ENCODE data around the gene CST2. TPM values are rescaled to one million over a fixed set of nuclear protein-coding genes. Genes with fewer than 3 reads are reported as not detected.
"Not testable (repeated sequence)": the region's sequence is repeated elsewhere in the genome, so short reads cannot be mapped to it uniquely, and the experiment has no call there.

The CST2 gene
- total RNA-seq, 1 donor from 2014 or later, result not detected

DNA sequence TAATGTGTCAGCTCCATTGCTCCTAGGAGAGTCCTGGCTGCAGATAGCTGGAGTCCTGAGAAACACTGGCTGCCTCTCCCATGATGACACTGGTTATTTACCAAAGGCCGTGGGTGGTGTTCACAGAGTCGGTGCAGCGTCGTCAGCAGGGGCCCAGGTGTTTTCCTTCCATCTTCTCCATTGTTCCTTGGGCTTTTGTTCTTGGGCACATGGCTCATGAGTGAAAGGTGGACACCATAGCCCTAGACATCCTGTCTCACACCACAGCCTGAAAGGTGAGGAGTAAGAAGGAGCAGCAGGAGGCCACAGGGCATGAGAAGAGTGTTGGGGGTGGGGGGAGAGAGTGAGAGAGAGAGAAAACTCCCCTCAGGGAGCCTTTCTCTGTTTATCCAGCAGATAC is 43.9 kb upstream of the CST2 start:
- no peak for DNase-seq (ENCODE audit: low spot score, unreplicated experiment)
- peaks cover 3% of the 10 kb centered on the region for H3K4me1 Mint-ChIP-seq (ENCODE audit: low read depth)
- no peak overlapping the region for H3K4me3 Mint-ChIP-seq (ENCODE audit: low read depth)

DNA sequence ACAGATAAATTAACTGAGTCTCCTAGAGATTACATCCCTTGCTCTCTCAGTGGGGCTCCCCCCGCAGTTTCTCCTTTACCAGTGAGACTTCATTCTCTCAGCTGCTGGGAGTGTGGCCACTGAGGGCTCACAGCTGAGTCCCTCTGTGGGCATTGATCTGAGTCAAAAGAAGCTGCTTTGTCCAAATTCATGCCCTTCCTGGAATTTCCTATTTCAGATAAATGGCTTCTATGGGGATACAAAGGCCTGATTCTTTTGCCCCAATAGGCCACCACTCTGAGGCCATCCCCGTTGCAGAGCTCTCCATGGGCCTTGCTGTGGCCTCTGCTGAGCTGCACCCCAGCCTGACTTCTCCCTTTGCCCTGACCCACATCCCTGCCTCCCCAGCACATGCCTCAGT is 43.0 kb upstream of the CST2 start:
- H3K9me3 Mint-ChIP-seq (ENCODE audit: low read depth), result no peaks in the 10 kb centered on the region
- H3K27me3 Mint-ChIP-seq, result peaks cover 25% of the 10 kb centered on the region
- peaks cover 3% of the 10 kb centered on the region for H3K4me1 Mint-ChIP-seq (ENCODE audit: low read depth)

More for the DNA sequence above, 43.9 kb upstream of the CST2 start:
- Mint-ChIP-seq H3K36me3 (ENCODE audit: insufficient read depth) (no peaks in the 10 kb centered on the region), H3K27ac (peak overlapping the region; percentile 65), H3K9me3 (ENCODE audit: low read depth) (no peaks in the 10 kb centered on the region), H3K27me3 (peaks cover 25% of the 10 kb centered on the region)
- TF ChIP-seq, protein P1, sequence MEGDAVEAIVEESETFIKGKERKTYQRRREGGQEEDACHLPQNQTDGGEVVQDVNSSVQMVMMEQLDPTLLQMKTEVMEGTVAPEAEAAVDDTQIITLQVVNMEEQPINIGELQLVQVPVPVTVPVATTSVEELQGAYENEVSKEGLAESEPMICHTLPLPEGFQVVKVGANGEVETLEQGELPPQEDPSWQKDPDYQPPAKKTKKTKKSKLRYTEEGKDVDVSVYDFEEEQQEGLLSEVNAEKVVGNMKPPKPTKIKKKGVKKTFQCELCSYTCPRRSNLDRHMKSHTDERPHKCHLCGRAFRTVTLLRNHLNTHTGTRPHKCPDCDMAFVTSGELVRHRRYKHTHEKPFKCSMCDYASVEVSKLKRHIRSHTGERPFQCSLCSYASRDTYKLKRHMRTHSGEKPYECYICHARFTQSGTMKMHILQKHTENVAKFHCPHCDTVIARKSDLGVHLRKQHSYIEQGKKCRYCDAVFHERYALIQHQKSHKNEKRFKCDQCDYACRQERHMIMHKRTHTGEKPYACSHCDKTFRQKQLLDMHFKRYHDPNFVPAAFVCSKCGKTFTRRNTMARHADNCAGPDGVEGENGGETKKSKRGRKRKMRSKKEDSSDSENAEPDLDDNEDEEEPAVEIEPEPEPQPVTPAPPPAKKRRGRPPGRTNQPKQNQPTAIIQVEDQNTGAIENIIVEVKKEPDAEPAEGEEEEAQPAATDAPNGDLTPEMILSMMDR (IDR thresholded peaks at IDR 0.05; ENCODE audit: unreplicated experiment), result no peak

DNA sequence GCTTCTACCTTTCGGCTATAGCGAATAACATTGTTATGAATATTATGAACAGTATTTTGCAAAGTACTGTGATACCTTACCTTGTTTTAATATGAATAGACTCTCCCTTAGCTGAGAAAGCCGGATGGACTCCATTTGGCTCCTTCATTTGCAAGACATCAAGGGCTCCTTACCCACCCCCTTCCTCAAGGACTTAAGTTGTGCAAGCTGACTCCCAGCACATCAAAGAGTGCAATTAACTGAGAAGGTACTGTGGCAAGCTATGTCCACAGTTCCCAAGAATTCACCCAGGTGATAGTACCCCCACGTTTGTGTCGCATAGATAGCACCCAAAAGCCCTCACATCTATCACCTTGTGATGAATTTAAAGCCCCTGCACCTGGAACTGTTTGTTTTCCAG is 41.8 kb upstream of the CST2 start:
- Mint-ChIP-seq H3K36me3 (ENCODE audit: insufficient read depth) (no peaks in the 10 kb centered on the region), H3K4me1 (ENCODE audit: low read depth) (peaks cover 3% of the 10 kb centered on the region), H3K27me3 (peaks cover 23% of the 10 kb centered on the region), H3K4me3 (ENCODE audit: low read depth) (no peak overlapping the region), H3K9me3 (ENCODE audit: low read depth) (no peaks in the 10 kb centered on the region), H3K27ac (no peak overlapping the region)
- TF ChIP-seq, protein P1 (IDR thresholded peaks at IDR 0.05; ENCODE audit: unreplicated experiment), result no peak
- no peak for DNase-seq (ENCODE audit: low spot score, unreplicated experiment)

More for the DNA sequence above, 43.0 kb upstream of the CST2 start:
- DNase-seq (ENCODE audit: low spot score, unreplicated experiment), result no peak
- no peaks in the 10 kb centered on the region for H3K36me3 Mint-ChIP-seq (ENCODE audit: insufficient read depth)
- H3K4me3 Mint-ChIP-seq (ENCODE audit: low read depth), result no peak overlapping the region
- TF ChIP-seq, protein P1 (IDR thresholded peaks at IDR 0.05; ENCODE audit: unreplicated experiment), result no peak
- H3K27ac Mint-ChIP-seq, result no peak overlapping the region

DNA sequence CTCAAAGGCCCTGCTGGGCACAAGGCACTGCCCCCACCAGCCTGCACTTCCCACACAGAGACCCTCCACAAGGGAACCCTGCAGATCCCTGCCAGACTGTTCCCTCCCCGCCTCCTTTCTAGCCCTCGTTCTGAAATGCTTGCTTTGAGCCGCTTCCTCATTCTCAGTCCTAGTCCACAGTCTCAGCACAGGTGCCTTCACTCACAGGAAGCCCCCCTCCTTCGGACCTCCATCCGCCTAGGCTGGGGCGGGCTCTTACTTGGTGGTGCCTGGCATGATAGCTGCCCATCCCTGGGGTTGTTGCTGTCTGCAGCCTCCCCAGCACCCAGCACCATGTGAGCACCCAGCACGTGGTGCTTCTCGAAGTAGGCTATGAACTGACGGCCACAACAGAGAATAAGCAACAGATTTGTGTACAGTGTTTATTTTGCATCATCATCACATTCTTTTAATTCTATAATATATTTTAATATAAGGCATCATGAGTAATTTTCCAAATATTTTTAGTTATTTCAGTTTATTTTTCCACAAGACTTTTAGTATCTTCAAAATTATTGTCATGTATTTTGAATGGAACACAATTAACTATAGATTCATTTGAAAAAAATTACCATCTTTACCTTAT is 40.7 kb upstream of the CST2 start:
- Mint-ChIP-seq H3K4me1 (ENCODE audit: low read depth) (peaks cover 3% of the 10 kb centered on the region), H3K9me3 (ENCODE audit: low read depth) (no peaks in the 10 kb centered on the region), H3K36me3 (ENCODE audit: insufficient read depth) (no peaks in the 10 kb centered on the region), H3K27me3 (peaks cover 23% of the 10 kb centered on the region), H3K27ac (no peak overlapping the region), H3K4me3 (ENCODE audit: low read depth) (no peak overlapping the region)
- TF ChIP-seq, protein P1 (IDR thresholded peaks at IDR 0.05; ENCODE audit: unreplicated experiment), result no peak
- no peak for DNase-seq (ENCODE audit: low spot score, unreplicated experiment)

DNA sequence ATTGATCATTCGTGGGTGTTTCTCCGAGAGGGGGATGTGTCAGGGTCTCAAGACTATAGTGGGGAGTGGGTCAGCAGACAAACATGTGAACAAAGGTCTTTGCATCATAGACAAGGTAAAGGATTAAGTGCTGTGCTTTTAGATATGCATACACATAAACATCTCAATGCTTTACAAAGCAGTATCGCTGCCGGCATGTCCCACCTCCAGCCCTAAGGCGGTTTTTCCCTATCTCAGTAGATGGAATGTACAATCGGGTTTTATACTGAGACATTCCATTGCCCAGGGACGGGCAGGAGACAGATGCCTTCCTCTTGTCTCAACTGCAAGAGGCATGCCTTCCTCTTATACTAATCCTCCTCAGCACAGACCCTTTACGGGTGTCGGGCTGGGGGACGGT is 34.2 kb upstream of the CST2 start:
- not testable (repeated sequence) for H3K27ac Mint-ChIP-seq; H3K4me1 Mint-ChIP-seq (ENCODE audit: low read depth); H3K4me3 Mint-ChIP-seq (ENCODE audit: low read depth); H3K9me3 Mint-ChIP-seq (ENCODE audit: low read depth); H3K27me3 Mint-ChIP-seq; DNase-seq (ENCODE audit: low spot score, unreplicated experiment); H3K36me3 Mint-ChIP-seq (ENCODE audit: insufficient read depth)

DNA sequence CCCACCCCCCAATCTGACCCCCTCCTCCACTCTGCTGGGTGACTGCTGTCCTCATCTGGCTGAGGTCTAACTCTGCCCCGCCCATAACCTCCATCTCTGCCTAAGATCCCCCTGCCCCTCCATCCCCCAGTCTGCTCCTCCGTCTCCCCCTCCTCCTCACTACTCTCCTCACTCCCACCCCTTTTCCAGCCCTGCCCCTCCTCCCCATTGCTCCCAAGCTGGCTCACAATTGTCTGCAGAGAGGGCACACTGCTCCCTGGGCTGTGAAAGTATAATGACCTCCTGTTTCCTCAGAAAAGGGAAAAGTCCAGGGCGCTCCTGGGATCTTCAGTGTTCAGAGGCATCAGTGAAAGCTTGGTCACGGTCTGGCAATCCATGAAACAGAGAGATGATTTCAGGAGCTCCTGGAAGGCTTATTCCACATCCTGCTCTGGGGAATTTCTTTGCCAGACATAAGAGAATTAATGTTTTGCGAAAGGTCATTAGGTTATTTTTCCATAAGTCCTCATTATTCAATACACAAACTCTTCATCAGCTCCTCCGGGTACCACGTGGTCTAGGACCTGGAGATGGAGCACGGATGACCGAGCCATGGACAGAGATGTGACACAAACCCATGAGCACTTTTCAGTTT is 31.6 kb upstream of the CST2 start:
- Mint-ChIP-seq H3K27ac (no peak overlapping the region), H3K36me3 (ENCODE audit: insufficient read depth) (no peaks in the 10 kb centered on the region), H3K9me3 (ENCODE audit: low read depth) (no peaks in the 10 kb centered on the region), H3K4me1 (ENCODE audit: low read depth) (peaks cover 3% of the 10 kb centered on the region), H3K4me3 (ENCODE audit: low read depth) (no peak overlapping the region), H3K27me3 (peaks cover 12% of the 10 kb centered on the region)
- TF ChIP-seq, protein P1 (IDR thresholded peaks at IDR 0.05; ENCODE audit: unreplicated experiment), result no peak
- DNase-seq (ENCODE audit: low spot score, unreplicated experiment), result no peak
